HuH-7 (cell line): ENCODE results near the gene ULK3.

ENCODE experiments used
- DNase-seq: peaks from one replicate; pipeline ENCODE4 v3.0.0; 2011; ENCODE audit warnings: low spot score

ULK3 gene

GRCh38 chr15:74840851-74841775, 1.8 kb downstream of the ULK3 start:
- DNase-seq, result no peak

- DNase-seq, result no peak
These were observed 3.2 kb downstream of the ULK3 start for GRCh38 chr15:74839526-74840395.

GRCh38 chr15:74838746-74839525, 4.0 kb downstream of the ULK3 start:
- DNase-seq, result no peak

- no peak for DNase-seq
These were observed 4.8 kb downstream of the ULK3 start for GRCh38 chr15:74838137-74838516.

- no peak for DNase-seq
These were observed 5.3 kb downstream of the ULK3 start for GRCh38 chr15:74837482-74838136.

- no peak for DNase-seq
These were observed 6.1 kb downstream of the ULK3 start for GRCh38 chr15:74836846-74837245.

GRCh38 chr15:74835312-74835823, 7.6 kb downstream of the ULK3 start:
- peak; percentile 99 for DNase-seq

GRCh38 chr15:74833376-74834107, 9.4 kb downstream of the ULK3 start:
- DNase-seq, result no peak

GRCh38 chr15:74832826-74833225, 10.1 kb downstream of the ULK3 start:
- no peak for DNase-seq

GRCh38 chr15:74831813-74832495, 11.0 kb downstream of the ULK3 start:
- no peak for DNase-seq

GRCh38 chr15:74830868-74831267, 12.1 kb downstream of the ULK3 start:
- no peak for DNase-seq

GRCh38 chr15:74829991-74830390, 13.0 kb downstream of the ULK3 start:
- DNase-seq, result no peak

- no peak for DNase-seq
These were observed 13.5 kb downstream of the ULK3 start for GRCh38 chr15:74829486-74829885.

GRCh38 chr15:74828835-74829234, 14.1 kb downstream of the ULK3 start:
- DNase-seq, result no peak

- no peak for DNase-seq
These were observed 15.3 kb downstream of the ULK3 start for GRCh38 chr15:74827614-74828013.

- no peak for DNase-seq
These were observed 16.0 kb downstream of the ULK3 start for GRCh38 chr15:74826921-74827320.

GRCh38 chr15:74826364-74826819, 16.6 kb downstream of the ULK3 start, which contains the start of gene CPLX3:
CPLX3 (plus strand) TSS chr15:74826627; CDS start chr15:74826704, 77 bp downstream.
- DNase-seq, result peak; percentile 54

GRCh38 chr15:74825866-74826265, 17.1 kb downstream of the ULK3 start:
- DNase-seq, result no peak

GRCh38 chr15:74824976-74825375, 18.0 kb downstream of the ULK3 start:
- DNase-seq, result no peak

- no peak for DNase-seq
These were observed 19.6 kb downstream of the ULK3 start for GRCh38 chr15:74823324-74823723.
